Karpas-422 (cell line): Measurements from ENCODE around the gene VENTX. TPM values are rescaled to one million over a fixed set of nuclear protein-coding genes. Genes with fewer than 3 reads are reported as not detected.

ENCODE experiments used
- DNase-seq: peaks from one replicate; pipeline ENCODE4 v3.0.0-alpha.2; 2015
- H2AFZ ChIP-seq: fragments of 200-600 bp; sonication (generic); 2 replicates; pipeline ENCODE4 v1.6.1; 2014; ENCODE audit warnings: antibody characterized with exemption, low read length, mixed read lengths
- H3K27ac ChIP-seq: fragments of 200-600 bp; sonication (generic); 2 replicates; pipeline ENCODE4 v1.5.1; 2014; ENCODE audit warnings: mild to moderate bottlenecking, low read length, moderate library complexity
- H3K27me3 ChIP-seq: fragments of 200-600 bp; sonication (generic); 2 replicates; pipeline ENCODE4 v1.6.1; 2014; ENCODE audit warnings: low read length, mixed read lengths
- H3K36me3 ChIP-seq: fragments of 200-600 bp; sonication (generic); 2 replicates; pipeline ENCODE4 v1.6.1; 2014; ENCODE audit warnings: low read length, mixed read lengths; ENCODE audit not compliant: insufficient read depth
- H3K4me1 ChIP-seq: fragments of 200-600 bp; sonication (generic); 2 replicates; pipeline ENCODE4 v1.6.1; 2014; ENCODE audit warnings: mild to moderate bottlenecking, low read length, mixed read lengths
- H3K4me2 ChIP-seq: fragments of 200-600 bp; sonication (generic); 2 replicates; pipeline ENCODE4 v1.6.1; 2014; ENCODE audit warnings: low read length, low read depth, mild to moderate bottlenecking; ENCODE audit not compliant: poor library complexity, severe bottlenecking
- H3K4me3 ChIP-seq: fragments of 200-600 bp; sonication (generic); 2 replicates; pipeline ENCODE4 v1.5.1; 2014; ENCODE audit warnings: mild to moderate bottlenecking, antibody characterized with exemption, low read length, mixed read lengths
- H3K79me2 ChIP-seq: fragments of 200-600 bp; sonication (generic); 2 replicates; pipeline ENCODE4 v1.6.1; 2014; ENCODE audit warnings: mild to moderate bottlenecking, low read length, mixed read lengths
- H3K9ac ChIP-seq: fragments of 200-600 bp; sonication (generic); 2 replicates; pipeline ENCODE4 v1.6.0; 2014; ENCODE audit warnings: low read length
- H3K9me2 ChIP-seq: fragments of 200-600 bp; sonication (generic), shearing (Covaris generic); replicated peaks from 2 replicates; pipeline ENCODE4 v1.6.0; 2014; ENCODE audit warnings: mild to moderate bottlenecking, low read length, moderate library complexity; ENCODE audit not compliant: insufficient read depth
- H3K9me3 ChIP-seq: fragments of 300-700, 200-600 bp; sonication (generic); 2 replicates; pipeline ENCODE4 v1.6.1; 2014; ENCODE audit warnings: low read length, mixed read lengths
- H4K20me1 ChIP-seq: fragments of 200-600 bp; sonication (generic); 2 replicates; pipeline ENCODE4 v1.6.1; 2014; ENCODE audit warnings: mild to moderate bottlenecking, antibody characterized with exemption, low read length, low read depth; ENCODE audit not compliant: insufficient read depth
- total RNA-seq: library from RNA; depleted of rRNA; stranded (reverse); fragments of >200 nt; shearing (Covaris generic); gene quantifications from 2 replicates; pipeline ENCODE4 v1.2.3, GENCODE V29; 2014; ENCODE audit warnings: low replicate concordance

Gene VENTX
- total RNA-seq, 1 experiment from 2014 or later = not detected

GRCh38 chr10:133242611-133243356, 5.1 kb downstream of the VENTX start:
- Histone ChIP-seq H3K27me3 (no peaks in the 10 kb centered on the region), H3K9ac (no peak overlapping the region), H3K27ac (no peak overlapping the region), H3K79me2 (no peaks in the 10 kb centered on the region), H2AFZ (no peak overlapping the region), H3K36me3 (no peaks in the 10 kb centered on the region), H3K4me2 (no peak overlapping the region), H3K9me2 (no peaks in the 10 kb centered on the region), H3K9me3 (no peaks in the 10 kb centered on the region), H3K4me3 (no peak overlapping the region), H3K4me1 (no peaks in the 10 kb centered on the region), H4K20me1 (no peaks in the 10 kb centered on the region)
- DNase-seq = no peak

DNA sequence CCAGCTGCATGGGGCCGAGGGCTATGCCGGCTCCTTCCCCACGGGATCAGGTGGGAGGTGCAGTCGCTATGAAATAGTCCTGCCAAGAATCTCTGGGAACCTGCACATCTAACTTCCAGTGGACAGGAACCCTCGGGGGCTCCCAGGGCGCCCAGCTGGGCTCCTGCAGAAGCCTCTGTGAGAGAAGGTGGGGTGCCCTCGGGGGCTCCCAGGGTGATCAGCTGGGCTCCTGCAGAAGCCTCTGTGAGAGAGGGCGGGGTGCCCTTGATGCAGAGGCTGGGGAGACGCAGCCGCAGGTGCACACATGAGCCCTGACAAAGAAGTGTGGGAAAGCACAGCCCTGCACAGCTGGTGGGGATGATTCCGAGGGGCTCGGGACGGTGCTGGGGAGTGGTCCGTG, 5.9 kb downstream of the VENTX start:
- no peak overlapping the region for H3K9ac ChIP-seq
- H3K4me2 ChIP-seq = no peak overlapping the region
- H3K9me2 ChIP-seq = no peaks in the 10 kb centered on the region
- H3K79me2 ChIP-seq = no peaks in the 10 kb centered on the region
- H3K36me3 ChIP-seq = no peaks in the 10 kb centered on the region
- no peak for DNase-seq
- H3K4me1 ChIP-seq = no peaks in the 10 kb centered on the region
- no peak overlapping the region for H3K27ac ChIP-seq
- no peaks in the 10 kb centered on the region for H3K9me3 ChIP-seq
- no peaks in the 10 kb centered on the region for H3K27me3 ChIP-seq
- no peak overlapping the region for H3K4me3 ChIP-seq
- H2AFZ ChIP-seq = no peak overlapping the region
- H4K20me1 ChIP-seq = no peaks in the 10 kb centered on the region

DNA sequence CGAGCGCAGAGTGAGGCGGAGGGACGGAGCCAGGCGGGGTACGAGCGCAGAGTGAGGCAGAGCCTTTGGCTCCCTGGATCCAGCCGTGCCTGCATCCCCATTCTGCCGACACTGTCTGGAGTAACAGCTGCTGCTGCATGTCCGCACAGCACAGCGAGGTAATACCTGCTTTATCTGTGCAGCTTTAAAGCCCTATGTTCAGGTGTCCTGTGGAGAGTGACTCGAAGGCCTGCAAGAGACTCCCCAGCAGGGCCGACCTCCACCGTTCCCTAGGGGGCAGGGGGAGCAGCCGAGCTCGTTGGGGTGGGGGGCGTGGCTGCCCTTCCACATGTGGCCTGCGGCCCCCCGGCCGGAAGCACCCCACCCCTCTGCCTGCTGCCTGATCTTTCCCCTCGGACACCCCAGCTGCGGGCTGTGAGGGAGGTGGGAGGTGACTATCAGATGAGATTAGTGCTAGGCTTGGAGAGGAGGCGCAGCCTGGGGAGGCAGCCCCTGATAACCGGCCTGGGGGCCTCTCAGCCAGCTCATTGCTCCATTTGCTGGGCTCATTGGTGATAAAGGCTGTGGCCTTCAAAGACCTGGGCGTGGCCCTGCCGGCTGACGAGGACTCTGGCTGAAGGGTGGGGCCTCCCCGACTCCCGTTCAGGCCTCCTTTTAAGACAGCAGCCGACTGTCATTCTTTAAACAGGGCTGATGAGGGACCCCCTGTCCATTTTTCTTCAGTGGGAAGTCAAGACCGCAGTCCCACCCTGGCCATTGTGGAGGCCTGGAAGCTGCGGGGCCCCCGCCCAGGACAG, 8.0 kb downstream of the VENTX start:
- no peak overlapping the region for H2AFZ ChIP-seq
- H3K36me3 ChIP-seq = no peaks in the 10 kb centered on the region
- no peaks in the 10 kb centered on the region for H3K79me2 ChIP-seq
- H4K20me1 ChIP-seq = no peaks in the 10 kb centered on the region
- H3K4me2 ChIP-seq = no peak overlapping the region
- H3K27ac ChIP-seq = no peak overlapping the region
- H3K4me1 ChIP-seq = no peaks in the 10 kb centered on the region
- no peak for DNase-seq
- no peak overlapping the region for H3K9ac ChIP-seq
- no peaks in the 10 kb centered on the region for H3K9me2 ChIP-seq
- H3K27me3 ChIP-seq = no peaks in the 10 kb centered on the region
- no peaks in the 10 kb centered on the region for H3K9me3 ChIP-seq
- H3K4me3 ChIP-seq = no peak overlapping the region

DNA sequence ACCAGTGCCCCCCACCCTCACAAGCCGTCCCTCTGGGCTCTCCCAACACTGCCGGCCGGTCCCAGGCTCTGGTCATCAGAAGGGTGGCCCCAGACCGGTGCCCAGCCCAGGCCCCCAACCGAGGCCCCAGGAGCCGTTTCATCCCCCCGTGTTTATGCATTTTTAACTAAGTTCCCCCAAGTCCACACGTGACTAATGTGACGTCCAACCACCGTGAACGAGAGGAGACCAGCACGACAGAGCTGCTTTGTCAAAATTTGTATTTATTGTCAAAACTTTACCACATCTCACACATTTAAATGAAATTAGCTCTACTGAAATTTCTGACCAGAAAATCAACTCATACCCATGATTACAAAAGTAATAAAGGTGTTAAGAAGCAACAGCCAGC, 8.6 kb downstream of the VENTX start:
- Histone ChIP-seq H3K9ac (no peak overlapping the region), H3K4me3 (no peak overlapping the region), H3K9me3 (no peaks in the 10 kb centered on the region), H3K4me2 (no peak overlapping the region), H3K27me3 (no peaks in the 10 kb centered on the region), H3K9me2 (no peaks in the 10 kb centered on the region), H3K4me1 (no peaks in the 10 kb centered on the region), H2AFZ (no peak overlapping the region), H3K27ac (no peak overlapping the region), H4K20me1 (no peaks in the 10 kb centered on the region), H3K36me3 (no peaks in the 10 kb centered on the region), H3K79me2 (no peaks in the 10 kb centered on the region)
- DNase-seq = no peak

DNA sequence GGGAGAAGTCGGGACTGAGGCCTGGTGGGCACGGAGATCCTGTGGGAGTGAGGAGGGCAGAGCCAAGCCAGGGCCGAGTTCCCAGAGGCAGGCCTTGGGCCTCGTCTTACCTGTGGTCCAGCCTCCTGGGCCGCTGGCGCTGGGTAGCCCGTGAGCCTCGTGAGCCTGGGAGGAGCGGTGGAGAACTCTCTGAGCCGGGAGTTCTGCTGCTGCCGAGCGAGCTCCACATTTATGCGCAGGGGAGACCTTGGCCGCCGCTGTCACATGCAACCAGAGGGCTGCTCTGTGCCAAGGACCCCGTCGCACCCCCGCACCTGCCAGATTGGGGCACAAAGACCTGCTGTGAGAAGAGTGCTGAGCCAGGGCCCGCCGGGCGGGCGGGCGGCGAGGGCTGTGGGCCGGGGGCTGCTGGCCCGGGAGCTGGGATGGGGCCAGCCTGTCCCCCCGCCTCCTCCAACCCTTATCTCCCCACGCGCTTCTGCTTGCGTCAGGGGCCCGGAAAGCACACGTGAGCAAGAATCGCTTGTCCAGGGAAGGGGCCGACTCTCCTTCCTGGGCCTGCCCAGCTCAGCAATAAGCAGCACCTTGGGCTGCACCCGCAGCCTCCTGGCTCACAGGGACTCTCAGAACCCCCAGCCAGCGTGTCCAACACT, 10.2 kb downstream of the VENTX start:
- H3K4me3 ChIP-seq = no peak overlapping the region
- no peaks in the 10 kb centered on the region for H3K79me2 ChIP-seq
- H3K9ac ChIP-seq = no peak overlapping the region
- no peaks in the 10 kb centered on the region for H3K9me3 ChIP-seq
- no peak for DNase-seq
- H3K4me2 ChIP-seq = no peak overlapping the region
- H3K27ac ChIP-seq = no peak overlapping the region
- H3K27me3 ChIP-seq = no peaks in the 10 kb centered on the region
- no peaks in the 10 kb centered on the region for H3K36me3 ChIP-seq
- no peaks in the 10 kb centered on the region for H3K9me2 ChIP-seq
- no peak overlapping the region for H2AFZ ChIP-seq
- H4K20me1 ChIP-seq = no peaks in the 10 kb centered on the region
- no peaks in the 10 kb centered on the region for H3K4me1 ChIP-seq

- H3K9me3 ChIP-seq = no peaks in the 10 kb centered on the region
- H3K27ac ChIP-seq = no peak overlapping the region
- no peaks in the 10 kb centered on the region for H3K9me2 ChIP-seq
- no peak overlapping the region for H3K9ac ChIP-seq
- DNase-seq = no peak
- no peaks in the 10 kb centered on the region for H3K79me2 ChIP-seq
- H3K4me3 ChIP-seq = no peak overlapping the region
- H4K20me1 ChIP-seq = no peaks in the 10 kb centered on the region
- no peaks in the 10 kb centered on the region for H3K27me3 ChIP-seq
- no peaks in the 10 kb centered on the region for H3K36me3 ChIP-seq
- no peak overlapping the region for H2AFZ ChIP-seq
- H3K4me2 ChIP-seq = no peak overlapping the region
- no peaks in the 10 kb centered on the region for H3K4me1 ChIP-seq
Measured at GRCh38 chr10:133248334-133248715, 10.7 kb downstream of the VENTX start.

DNA sequence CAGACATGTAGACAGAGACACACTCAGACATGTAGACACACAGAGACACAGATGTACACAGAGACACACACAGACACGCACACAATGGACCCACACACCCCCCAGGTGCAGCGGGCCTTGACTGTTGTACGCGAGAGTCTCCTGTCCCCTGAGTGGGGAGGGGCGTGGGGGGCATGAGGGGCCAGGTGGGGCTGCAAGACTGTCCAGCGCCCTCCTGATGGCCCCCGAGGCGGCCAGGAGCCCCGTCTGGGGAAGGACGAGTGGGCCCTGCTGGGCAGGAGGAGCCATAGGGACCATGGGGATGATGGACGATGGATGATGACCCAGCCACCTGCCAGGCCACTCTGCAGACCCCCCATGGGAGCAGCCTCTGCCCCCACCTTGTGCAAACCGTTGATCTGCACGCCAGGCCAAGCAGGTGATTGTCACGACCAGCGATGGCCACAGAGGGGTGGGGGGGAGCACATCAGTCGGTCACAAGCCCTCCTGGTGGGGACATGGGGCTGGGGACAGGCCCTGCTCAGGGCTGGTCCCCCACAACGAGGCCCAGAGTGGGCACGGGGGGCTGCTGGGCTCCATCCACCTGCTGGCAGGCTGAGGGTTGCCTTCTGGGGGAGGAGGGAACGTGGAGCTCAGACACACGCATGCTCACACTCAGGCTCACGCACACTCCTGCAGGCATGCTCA, 11.6 kb downstream of the VENTX start:
- Histone ChIP-seq H3K9me3 (no peaks in the 10 kb centered on the region), H3K27me3 (no peaks in the 10 kb centered on the region), H3K4me1 (no peaks in the 10 kb centered on the region), H3K4me3 (no peak overlapping the region), H3K4me2 (no peak overlapping the region), H4K20me1 (no peaks in the 10 kb centered on the region), H3K9ac (no peak overlapping the region), H3K79me2 (no peaks in the 10 kb centered on the region), H3K27ac (no peak overlapping the region), H2AFZ (no peak overlapping the region), H3K9me2 (no peaks in the 10 kb centered on the region), H3K36me3 (no peaks in the 10 kb centered on the region)
- no peak for DNase-seq
